Colon (tissue), 2 donors: ENCODE results near the gene PTGER4.

Experiments used
- FAIRE-seq: peaks from 2 replicates; lab custom pipeline; 2012; peaks lifted over from hg19 to GRCh38; lab: Jason Lieb, UNC
- donor health status: control.
- donor health status: control.

PTGER4 gene

DNA sequence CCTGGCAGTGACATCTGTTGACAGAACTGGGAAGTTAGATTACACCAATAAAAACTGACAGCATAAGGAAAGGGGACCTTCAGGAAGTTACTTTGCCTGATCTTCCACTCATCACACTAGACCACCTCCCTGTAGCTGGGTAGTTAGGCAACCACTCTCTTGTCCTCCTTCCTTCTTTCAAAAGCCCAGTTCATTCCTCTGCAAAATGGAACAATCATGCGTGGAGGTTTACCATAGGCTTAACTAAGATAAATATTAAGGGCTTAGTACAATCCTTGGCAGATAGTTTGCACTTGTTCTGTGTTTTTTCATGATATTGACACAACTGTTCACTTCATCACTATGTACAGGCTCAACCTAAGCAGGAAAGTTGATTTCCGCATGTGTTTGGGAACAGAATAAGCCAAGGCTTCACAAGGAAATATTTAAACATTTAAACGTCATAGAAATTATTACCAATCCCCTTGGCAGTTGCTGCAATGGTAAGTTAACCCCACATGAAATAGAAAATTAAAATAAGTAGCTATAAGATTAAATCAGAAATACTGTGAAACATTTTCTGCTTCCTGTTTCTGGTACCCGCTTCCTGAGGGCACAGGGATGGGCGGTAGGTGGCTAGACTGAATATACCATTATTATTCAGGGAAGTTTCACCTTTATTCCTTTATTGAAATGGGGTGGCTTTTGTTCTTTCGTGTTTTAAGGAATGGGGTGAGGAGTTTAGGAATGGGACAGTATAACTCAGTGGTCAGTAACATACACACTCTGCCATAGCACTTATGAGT is 9.9 kb upstream of the PTGER4 start:
- FAIRE-seq, result no peak

DNA sequence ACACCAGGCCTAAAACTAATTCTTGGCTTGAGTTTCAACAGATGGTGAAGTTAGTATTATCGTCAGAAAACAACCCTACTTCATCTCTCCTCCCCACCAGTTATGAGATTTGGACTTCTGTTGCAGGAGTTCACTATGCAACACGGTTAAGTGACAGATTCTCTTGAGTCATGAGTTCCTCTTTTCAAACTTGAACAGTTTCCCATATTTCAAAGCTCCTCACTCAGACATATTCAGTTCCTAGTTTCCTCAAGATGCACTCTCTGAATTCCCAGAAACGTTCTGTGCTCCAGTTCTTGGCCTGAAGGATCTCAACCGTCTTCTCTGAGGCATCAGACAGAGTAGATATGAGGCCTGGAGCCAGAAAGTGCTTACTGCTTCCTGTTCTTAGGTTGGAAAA is 7.3 kb upstream of the PTGER4 start:
- FAIRE-seq, result no peak

DNA sequence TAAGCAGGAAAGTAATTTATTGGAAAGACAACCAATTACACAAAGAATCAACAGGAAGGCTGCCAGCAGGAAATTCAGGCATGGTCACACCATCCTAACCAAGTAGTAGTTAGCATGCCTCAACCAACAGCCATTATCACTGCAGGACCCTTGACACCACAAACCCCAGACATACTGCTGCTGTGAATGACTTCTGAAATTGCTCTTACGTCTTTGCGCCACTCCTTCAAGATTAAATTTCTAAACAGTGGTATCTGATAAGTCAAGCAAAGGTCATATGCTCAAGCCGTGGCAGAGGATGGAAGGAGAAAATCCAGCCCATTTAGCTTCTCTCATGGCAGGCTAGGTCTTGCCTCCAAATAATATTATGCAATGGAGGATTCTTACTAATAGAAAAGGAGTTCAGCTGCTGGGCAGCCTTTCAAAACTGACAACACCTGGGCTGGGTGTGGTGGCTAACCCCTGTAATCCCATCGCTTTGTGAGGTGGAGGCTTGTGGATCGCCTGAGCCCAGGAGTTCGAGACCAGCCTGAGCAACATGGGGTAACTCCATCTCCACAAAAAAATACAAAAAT is 5.0 kb upstream of the PTGER4 start:
- FAIRE-seq, result no peak

DNA sequence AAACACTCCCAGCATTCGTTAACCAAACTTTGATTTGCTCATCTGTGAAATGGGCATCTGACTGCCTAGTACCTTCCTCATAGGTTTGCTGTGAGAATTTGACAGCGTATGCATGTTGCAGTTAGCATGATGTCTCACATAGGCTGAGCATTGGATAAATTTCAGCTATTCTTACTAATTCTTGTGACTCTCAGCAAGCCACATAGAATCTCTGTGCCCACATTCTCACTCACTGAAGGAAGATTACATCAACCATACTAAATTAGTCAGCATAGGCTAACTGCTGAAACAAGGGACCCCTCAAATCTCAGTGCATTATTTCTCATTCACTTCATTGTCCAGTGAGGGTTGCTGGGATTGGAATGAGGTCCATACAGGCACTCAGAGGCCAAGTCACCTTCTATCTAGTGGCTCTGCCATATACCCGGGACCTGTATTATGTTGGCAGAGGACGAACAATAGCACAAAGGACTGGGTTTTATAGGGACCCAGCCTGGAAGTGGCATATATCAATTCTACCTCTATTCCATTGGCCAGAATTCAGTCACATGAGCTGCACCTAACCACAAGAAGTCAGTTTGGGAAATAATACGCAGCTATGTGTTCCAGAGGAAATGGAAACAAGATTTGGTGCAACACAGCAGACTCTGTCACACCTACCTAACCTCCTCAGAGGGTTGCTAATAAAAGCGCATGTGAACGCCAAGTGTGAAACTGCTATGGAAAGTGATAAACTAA is 4.2 kb upstream of the PTGER4 start:
- no peak for FAIRE-seq

DNA sequence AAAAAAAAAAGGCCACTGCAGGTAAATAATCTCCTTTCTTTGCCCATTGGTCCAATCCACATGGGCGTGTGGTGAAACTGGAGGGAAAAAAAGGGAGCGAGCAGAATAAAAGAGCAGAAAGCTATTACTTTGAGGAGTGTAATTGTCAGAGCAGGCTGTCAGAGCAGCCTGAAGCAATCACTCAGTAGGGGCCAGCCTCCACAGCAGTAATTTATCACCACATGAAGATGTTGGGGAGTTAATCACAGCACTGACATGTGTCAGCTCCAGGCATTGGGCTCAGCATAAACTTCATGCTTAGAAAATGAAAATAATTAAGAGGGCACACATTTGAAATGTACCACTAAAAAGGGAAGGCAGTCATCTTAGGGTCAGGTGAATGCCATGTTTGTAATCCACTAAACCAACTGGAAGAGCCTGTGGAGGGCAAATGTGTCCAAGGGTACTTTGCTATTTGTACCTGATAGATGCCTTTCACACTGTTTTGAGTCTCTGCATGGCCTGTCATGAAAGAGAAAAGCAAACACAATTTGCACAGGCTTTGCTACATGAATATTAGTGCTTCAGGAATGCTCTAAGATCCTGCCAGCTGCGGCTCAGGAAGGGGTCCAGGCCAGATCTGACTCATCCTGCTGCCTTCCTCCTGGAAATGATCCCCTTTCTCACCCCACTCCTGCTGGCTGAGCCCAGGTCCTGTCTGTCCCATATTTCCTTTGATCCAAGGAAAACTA is 2.9 kb upstream of the PTGER4 start:
- no peak for FAIRE-seq

DNA sequence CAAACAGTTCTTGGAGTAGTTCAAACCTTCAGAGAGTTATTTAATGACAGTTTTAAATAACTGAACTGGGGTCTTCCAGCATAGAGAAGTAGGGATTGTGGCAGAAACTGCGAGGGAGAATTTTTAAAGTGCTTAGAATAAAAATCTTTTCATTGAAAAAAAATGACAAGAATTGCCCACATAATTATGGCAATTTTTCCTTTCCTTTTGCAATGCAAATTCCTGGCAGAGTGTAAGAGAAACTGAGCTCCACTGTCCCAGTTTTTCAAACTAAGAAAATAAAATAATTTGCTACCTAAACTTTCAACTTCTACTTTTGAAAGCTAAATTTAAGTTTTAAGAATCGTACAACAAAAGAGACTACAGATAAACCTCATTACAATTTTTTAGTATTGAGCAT is 2.3 kb upstream of the PTGER4 start:
- FAIRE-seq, result no peak

DNA sequence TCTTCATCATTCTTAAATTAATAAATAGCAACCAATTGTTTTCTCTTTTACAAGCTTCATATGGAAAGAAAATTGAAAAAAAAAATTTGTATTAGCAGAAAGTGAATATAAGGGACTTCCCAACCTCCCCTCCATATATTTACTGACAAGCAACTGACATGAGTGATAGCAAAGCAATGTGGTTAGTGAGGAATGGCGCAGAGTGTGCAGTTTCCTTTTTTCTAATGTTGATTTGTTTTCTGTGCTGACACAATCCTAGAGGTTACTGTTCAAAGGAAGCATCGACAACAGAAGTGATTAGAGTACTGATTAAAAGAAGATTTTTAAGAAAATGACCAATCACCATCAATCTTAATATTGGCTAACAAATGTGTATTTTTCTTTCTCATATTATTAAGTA is 1.7 kb upstream of the PTGER4 start:
- no peak for FAIRE-seq

DNA sequence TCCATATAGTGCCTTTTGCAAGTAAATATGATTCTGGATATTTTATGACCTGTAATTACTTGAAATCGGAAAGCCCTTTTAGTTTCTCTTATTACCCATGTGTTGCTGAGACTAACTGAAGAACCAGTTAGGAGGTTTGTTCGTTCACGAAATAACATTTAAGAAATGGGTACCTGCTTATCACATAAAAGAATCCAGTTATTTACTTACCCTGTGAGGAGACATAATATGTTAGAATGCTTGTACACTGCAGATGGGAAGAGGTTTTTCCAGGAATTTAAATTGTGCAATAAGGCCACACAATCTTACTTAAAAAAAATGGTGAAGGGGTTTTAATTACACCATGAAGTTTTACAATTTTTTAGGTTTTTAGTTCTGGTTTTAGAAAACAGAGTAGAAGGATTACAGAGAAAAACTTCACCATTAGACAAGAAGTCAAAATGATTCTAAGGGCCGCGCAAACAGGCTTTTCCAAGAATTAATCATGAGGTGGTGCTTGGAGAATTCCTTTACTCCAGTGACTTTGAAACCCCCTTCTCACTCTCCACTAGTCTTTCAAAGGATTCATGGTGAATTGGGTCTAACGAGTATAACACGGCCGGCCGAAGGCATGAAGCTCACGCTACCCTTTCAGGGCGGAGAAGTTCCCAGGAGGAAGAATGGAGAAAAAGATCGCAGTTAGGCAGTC is 1.1 kb upstream of the PTGER4 start:
- no peak for FAIRE-seq

DNA sequence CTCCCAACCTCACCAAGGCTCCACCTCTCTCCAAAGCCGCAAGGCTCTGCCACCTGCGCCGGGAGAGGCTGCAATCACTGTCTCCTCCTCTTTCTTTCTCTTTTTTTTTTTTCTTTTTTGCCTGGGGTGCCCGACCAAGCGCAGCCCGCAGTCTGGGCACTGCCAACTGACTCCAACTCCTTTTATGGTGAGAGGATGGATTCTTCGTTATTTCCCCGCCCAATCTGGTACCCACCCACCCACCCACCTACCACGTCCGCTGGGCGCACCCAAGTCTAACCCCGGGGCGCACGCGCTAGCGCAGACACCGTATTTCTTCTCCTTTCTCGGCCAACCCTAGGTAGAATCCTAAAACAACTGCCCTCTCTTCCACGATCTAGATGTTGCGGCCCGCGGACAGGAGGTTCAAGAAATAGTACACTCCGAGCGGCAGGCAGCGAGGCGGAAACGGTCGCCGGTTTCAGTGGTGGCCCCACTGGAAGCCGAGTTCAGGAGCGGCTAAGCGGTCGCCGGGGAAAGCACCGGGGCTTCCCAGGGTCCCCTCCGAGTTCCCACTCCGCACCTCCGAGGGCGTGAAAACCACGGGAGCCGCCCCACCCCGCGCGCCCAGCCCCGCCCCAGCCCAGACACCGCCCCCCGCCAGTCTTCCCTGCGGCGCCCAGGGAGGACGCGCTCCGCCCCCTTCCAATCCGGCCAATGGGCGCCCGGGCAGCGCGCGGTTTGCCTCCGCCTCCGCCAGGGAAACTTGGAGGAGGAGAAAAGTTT is 385 bp upstream of the PTGER4 start:
- FAIRE-seq, result no peak

DNA sequence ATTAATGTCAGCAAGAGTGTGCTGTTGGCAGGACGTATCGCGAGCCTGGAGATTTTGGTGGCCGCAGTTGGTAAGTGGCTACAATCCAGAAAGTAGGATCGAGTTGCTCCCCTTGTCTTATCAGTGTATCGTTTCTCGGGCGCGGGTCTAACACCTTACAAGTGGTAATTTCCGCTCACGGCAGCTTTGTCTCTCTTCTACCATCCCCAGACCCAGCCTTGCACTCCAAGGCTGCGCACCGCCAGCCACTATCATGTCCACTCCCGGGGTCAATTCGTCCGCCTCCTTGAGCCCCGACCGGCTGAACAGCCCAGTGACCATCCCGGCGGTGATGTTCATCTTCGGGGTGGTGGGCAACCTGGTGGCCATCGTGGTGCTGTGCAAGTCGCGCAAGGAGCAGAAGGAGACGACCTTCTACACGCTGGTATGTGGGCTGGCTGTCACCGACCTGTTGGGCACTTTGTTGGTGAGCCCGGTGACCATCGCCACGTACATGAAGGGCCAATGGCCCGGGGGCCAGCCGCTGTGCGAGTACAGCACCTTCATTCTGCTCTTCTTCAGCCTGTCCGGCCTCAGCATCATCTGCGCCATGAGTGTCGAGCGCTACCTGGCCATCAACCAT is 1.1 kb downstream of the PTGER4 start:
- no peak for FAIRE-seq

DNA sequence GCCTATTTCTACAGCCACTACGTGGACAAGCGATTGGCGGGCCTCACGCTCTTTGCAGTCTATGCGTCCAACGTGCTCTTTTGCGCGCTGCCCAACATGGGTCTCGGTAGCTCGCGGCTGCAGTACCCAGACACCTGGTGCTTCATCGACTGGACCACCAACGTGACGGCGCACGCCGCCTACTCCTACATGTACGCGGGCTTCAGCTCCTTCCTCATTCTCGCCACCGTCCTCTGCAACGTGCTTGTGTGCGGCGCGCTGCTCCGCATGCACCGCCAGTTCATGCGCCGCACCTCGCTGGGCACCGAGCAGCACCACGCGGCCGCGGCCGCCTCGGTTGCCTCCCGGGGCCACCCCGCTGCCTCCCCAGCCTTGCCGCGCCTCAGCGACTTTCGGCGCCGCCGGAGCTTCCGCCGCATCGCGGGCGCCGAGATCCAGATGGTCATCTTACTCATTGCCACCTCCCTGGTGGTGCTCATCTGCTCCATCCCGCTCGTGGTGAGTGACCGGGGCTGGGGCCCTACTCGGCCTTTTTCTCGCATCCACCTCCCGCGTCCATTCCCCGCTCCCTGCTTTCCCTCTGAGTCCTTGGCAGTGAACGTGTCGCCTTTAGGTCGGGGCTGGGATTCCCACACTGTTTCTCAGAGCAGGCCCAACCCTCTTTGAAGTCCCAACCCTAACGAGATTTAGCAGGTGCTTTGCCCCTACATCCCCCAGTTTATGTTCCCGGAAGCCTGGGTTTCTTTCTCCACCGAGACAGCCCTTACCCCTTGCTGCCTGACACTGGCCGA is 1.8 kb downstream of the PTGER4 start:
- FAIRE-seq, result no peak

DNA sequence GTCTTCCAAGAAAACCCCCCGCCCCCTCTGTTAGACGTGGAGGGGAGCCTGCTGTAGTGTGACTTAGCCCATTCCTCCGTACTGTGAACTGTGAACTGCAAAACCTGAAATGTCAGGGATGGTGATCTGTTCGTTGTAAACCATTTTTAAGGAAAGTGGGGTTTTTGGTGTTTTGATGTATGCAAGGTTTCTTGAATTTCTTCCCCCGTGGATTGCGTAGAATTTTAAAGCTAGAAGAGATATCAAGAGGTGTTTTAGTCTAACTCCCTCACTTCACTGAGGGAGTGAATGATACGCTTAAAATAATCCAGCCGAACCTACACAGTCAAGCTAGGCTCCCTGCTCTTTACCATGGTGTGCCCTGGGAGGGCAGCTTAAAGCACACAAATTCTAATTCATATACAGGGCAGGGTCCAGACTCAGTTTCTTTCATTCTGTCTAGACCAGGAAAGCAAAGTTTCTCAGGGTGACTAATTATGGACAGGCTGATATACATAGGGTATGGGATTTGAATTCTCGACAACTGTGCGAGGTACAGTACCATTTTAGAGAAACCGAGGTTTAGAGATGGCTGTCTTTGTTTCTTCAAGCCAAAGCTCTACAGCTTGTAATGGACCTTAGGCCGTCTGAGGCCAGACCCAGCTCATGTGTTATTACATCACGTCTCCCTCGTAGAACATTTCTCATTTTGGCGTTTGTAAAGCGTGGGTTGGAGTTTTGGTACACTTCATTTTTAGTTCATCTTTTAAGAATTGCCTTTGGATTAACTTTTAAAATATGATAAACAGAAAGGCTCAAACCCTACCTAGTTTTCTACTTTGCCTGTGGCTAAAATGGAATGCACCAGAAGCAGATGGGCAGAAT is 2.7 kb downstream of the PTGER4 start:
- FAIRE-seq, result no peak

DNA sequence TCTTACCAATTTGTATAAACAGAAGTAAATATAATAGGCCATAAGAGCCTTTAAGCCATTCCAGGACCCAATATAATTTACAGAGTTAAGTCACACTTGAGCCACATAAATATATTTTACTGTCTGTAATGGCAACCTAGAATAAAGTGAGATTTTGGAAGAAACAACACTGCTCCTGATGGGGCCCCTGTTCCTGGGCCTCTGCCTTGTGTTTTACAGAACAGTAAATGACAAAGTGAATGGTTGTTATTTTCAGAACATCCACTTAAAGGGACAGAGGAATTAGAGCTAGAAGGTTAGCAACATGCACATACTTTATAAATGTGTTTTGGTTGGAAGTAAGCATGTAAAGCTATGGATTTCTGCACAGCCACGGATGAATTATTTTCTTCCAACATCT is 3.6 kb downstream of the PTGER4 start:
- FAIRE-seq, result no peak

DNA sequence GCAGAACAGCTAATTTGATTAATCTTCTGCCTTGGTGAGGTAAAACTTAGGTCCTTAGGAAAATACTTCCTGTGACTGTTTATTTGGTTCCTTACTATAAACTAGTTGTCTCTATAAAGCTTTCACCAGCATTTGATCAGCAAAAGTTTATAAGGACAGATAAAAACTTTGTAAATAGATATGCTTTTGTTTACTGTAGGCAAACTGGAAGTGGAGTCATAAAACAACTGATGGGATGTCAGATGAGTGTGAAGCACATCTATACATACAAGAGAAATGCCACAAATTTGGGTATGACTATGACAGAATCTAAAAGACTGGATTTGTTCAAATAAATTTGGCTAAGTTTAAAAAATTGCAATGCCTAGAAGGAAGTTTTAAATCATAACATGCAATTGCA is 5.5 kb downstream of the PTGER4 start:
- no peak for FAIRE-seq

DNA sequence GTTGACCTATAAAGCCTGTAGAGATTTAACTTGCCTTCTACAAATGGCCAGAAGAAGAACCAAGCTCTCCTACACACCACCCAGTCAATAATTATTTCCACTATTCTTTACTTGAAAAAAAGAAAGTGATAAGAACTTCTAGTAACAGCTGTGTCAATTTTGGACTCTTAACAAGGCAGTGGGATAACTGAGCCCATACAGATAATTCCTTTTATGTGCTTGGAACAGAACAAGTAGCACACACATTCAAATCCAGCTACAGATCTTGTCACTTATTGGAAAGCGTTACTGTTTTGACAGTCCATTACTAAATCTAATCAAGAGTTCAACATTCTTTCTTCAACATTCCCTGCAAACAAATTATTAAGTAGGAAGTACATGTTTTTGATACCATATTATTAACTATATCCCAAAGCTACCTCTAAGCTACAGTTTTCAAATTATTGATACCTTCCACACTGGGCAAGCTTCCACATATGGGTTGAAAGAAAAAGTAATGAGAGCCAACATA is 6.3 kb downstream of the PTGER4 start:
- no peak for FAIRE-seq

DNA sequence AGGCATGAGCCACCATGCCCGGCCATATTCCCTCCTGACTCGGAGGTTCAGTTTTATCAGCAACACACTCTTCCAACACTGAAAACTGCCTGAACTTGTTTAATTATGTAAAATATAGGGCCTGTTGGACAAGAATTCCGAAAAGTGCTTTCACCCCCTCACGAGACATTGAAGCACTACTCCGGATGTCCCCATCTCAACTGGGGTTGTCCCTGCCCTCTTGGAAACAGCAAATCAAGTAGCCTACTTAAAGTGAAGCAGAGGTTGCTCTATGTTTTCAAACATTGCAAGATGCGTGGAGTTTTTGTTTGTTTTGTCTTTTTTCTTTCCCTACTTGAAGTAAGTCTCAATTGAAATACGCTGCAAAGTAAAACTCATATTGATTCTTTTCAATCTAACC is 7.6 kb downstream of the PTGER4 start:
- FAIRE-seq, result no peak

DNA sequence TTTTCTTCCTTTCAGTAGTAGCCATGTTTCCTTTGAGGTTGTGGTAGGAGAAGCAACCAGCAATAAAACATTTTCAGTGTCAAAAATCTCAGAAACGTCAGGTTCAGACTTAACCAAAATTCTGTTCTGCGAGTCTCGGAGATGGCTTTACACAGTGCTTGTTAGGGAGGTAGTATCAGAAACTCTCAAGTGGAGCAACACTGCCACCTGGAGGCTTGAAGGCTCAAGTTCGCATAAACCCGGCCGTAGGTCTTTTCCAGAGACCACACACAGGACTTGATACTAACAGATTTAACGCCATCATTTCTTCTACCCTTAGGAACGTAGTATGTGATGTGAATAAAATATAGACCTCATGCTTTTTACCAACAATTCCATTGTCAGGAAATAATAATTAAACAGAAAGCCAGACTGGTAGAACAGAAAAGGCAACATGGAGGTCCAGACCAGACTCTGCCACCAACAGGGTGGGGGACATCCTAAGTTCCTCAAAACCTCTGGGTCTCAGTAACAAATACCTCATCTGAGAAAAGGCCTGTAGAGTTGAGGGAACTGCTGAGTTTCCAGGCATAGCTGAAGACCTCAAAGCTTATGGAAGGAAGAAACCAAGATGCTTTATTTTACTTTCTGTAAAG is 8.5 kb downstream of the PTGER4 start:
- FAIRE-seq, result peak; percentile 58

DNA sequence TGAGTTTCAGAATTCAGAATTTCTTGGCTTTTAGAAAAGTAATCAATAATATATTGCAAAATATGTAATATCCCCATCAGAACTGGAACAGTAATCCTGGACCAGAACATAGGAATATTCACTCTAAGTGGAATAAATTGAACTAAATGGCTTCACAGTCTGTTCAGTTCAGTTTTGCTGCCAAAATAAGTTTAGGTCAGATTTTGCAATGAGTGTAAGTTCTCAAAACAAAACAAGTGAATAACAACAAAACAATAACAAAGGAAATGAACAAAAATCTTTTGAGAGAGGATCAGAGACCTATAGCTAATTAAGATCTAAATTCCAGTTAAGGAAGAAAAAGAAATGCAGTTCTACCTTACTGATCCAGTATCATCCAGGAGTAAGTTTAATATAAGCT is 9.3 kb downstream of the PTGER4 start:
- no peak for FAIRE-seq
